Measurements from ENCODE around the gene AATK.

GRCh38 chr17:81092518-81093095 lies 73.4 kb downstream of the AATK start:
- TF ChIP-seq CTCF (IDR thresholded peaks at IDR 0.05) (no peak), POLR2A (IDR thresholded peaks at IDR 0.05) (no peak)

Data from adrenal gland (tissue), 5 donors.